ENCODE data around the gene NOMO2.
"Not testable (repeated sequence)": the region's sequence is repeated elsewhere in the genome, so short reads cannot be mapped to it uniquely, and the experiment has no call there.

Gene NOMO2

GRCh38 chr16:18561727-18562314, at the start of gene NOMO2:
Gene NOMO2 (minus strand): TSS chr16:18562097. CDS start chr16:18562040, 57 bp downstream.
- DNase-seq = not testable (repeated sequence)

GRCh38 chr16:18610147-18610803, 48.4 kb upstream of the NOMO2 start:
- not testable (repeated sequence) for DNase-seq

GRCh38 chr16:18608271-18608670, 46.4 kb upstream of the NOMO2 start:
- DNase-seq = not testable (repeated sequence)

GRCh38 chr16:18603572-18604246, 41.8 kb upstream of the NOMO2 start:
- DNase-seq = not testable (repeated sequence)

- DNase-seq = not testable (repeated sequence)
These were observed 36.7 kb upstream of the NOMO2 start for GRCh38 chr16:18598582-18598981.

- not testable (repeated sequence) for DNase-seq
These were observed 35.8 kb upstream of the NOMO2 start for GRCh38 chr16:18597734-18598133.

- not testable (repeated sequence) for DNase-seq
These were observed 35.4 kb upstream of the NOMO2 start for GRCh38 chr16:18597319-18597718.

GRCh38 chr16:18595796-18596195, 33.9 kb upstream of the NOMO2 start:
- DNase-seq = not testable (repeated sequence)

- DNase-seq = not testable (repeated sequence)
These were observed 33.0 kb upstream of the NOMO2 start for GRCh38 chr16:18594880-18595279.

- DNase-seq = not testable (repeated sequence)
These were observed 32.0 kb upstream of the NOMO2 start for GRCh38 chr16:18593904-18594303.

- not testable (repeated sequence) for DNase-seq
These were observed 31.1 kb upstream of the NOMO2 start for GRCh38 chr16:18592982-18593381.

- DNase-seq = not testable (repeated sequence)
These were observed 30.0 kb upstream of the NOMO2 start for GRCh38 chr16:18591908-18592307.

GRCh38 chr16:18591441-18591840, 29.5 kb upstream of the NOMO2 start:
- not testable (repeated sequence) for DNase-seq

- not testable (repeated sequence) for DNase-seq
These were observed 27.9 kb upstream of the NOMO2 start for GRCh38 chr16:18589806-18590205.

GRCh38 chr16:18586560-18587540, 25.0 kb upstream of the NOMO2 start:
- DNase-seq = not testable (repeated sequence)

GRCh38 chr16:18585789-18586188, 23.9 kb upstream of the NOMO2 start:
- DNase-seq = not testable (repeated sequence)

- DNase-seq = no peak
These were observed 21.0 kb upstream of the NOMO2 start for GRCh38 chr16:18582902-18583301.

- not testable (repeated sequence) for DNase-seq
These were observed 18.5 kb upstream of the NOMO2 start for GRCh38 chr16:18580396-18580795.

- not testable (repeated sequence) for DNase-seq
These were observed 17.4 kb upstream of the NOMO2 start for GRCh38 chr16:18579261-18579660.

- DNase-seq = not testable (repeated sequence)
These were observed 16.0 kb upstream of the NOMO2 start for GRCh38 chr16:18577942-18578341.

- DNase-seq = not testable (repeated sequence)
These were observed 14.0 kb upstream of the NOMO2 start for GRCh38 chr16:18575945-18576344.

- DNase-seq = not testable (repeated sequence)
These were observed 13.5 kb upstream of the NOMO2 start for GRCh38 chr16:18575298-18575917.
